ENCODE data around the gene DUSP1.

Gene DUSP1

DNA sequence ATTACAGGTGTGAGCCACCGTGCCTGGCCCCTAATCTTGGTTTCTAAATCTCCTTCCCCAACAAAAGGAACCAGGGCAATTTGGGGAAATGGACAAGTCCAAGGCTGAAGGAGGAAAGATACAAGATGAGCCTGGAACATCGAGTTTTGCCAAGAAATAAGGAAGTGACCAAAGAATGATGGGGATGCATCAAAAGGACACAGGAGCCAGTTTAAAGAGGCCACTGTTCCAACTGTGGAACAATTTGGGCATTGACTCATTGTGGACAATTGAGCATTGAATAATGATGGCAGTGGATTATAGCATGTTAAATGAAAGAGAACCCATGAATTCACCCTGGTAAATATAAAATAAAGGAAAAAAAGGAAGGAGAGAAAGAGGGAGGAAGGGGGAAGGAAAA is 47.5 kb downstream of the DUSP1 start:
- DNase-seq = no peak

GRCh38 chr5:172722327-172722815 is 48.6 kb downstream of the DUSP1 start:
- no peak for DNase-seq

DNA sequence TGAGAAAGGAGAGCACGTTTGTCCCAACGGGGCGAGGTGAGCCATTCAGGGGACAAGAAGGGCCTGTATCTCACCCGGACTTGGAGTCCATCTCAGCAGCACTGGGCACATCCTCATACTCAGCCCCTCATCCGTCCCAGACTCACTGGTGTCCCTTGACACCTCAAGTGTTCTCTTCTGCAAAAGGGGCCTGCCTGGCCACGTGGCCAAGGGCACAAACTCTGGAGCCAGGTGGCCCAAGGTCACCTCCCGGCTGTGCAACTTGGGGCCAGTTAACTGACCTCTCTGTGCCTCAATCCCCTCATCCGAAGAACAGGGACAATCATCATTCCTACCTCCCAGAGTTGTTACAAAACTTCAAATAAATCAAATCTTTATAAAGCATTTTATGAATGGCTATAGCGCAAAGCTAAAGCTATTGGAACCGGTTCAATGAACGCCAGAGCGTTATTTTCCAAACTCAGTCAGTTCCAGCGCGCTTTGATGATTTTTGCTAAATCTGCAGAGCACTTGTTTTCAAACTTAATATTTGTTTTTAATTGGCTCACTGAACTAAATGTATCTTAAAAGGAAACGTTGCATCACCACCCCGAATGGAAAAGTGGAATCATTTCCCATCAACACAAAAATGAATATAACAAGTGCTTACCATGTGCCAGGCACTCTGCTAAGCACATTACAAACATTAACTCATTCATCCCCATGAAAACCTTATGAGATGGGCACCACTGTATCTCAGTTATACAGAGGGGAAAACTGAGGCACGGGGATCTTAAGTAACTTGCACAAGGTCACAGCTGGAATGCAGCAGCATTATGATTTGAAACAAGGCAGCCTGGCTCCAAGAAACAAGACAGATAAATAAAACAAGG is 49.3 kb downstream of the DUSP1 start:
- DNase-seq = no peak

- no peak for DNase-seq
Measured at GRCh38 chr5:172720655-172721054, 50.3 kb downstream of the DUSP1 start.

GRCh38 chr5:172719211-172719610 is 51.8 kb downstream of the DUSP1 start:
- DNase-seq = no peak

DNA sequence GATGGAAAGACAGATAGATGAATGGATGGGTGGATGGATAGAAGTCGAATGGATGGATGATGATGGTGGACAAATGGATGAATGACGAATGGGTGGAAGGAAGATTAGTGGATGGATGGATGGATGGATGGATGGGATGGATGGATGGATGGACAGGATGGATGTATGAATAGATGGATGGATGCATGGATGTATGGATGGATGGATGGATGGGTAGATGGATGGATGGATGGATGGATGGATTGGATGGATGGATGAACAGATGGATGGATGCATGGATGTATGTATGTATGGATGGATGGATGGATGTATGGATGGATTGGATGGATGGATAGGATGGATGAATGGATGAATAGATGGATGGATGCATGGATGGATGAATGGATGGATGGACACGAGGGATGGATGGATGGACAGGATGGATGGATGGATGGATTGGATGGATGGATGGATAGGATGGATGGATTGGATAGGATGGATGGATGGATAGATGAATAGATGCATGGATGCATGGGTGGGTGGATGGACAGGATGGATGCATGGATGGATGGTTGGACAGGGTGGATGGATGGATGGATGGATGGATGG is 52.4 kb downstream of the DUSP1 start:
- no peak for DNase-seq

Data from 8988T (cell line).